GM10248 (cell line): ENCODE measurements around the gene SSTR4.

Experiments
- CTCF ChIA-PET: fragments of 300-600 bp; sonication (Branson Sonifier 250); formaldehyde crosslinking; extraction: SDS; loops from one replicate; lab custom pipeline; 2021; ENCODE audit warnings: antibody characterized with exemption; lab: Yijun Ruan, JAX
- POLR2A ChIA-PET: fragments of 350-650 bp; sonication (Branson Sonifier 250); formaldehyde crosslinking; extraction: SDS; loops from one replicate; lab custom pipeline; 2020; ENCODE audit warnings: antibody characterized with exemption; lab: Yijun Ruan, JAX
- DNase-seq: peaks from one replicate; pipeline ENCODE4 v3.0.0; 2012; ENCODE audit errors: extremely low spot score
- CTCF ChIP-seq: IDR thresholded peaks from 2 replicates; pipeline ENCODE4 v1.5.1; 2012; ENCODE audit warnings: mild to moderate bottlenecking, low read depth; ENCODE audit errors: extremely low read depth, missing control alignments, control extremely low read depth

The SSTR4 gene

GRCh38 chr20:23086931-23087411 lies 51.9 kb downstream of the SSTR4 start:
- TF ChIP-seq CTCF = no peak
- CTCF ChIA-PET = interaction anchor here (1.4 to 2.4 kb wide), 3 partner anchors 9 to 148 kb away, joined by 3 to 6 read pairs (median 6); no protein-coding TSS in a partner anchor
- no peak for DNase-seq
- POLR2A ChIA-PET = no interaction called here

GRCh38 chr20:23087587-23088251 lies 52.6 kb downstream of the SSTR4 start:
- DNase-seq = peak; percentile 32
- CTCF ChIA-PET = no interaction called here
- POLR2A ChIA-PET = no interaction called here
- TF ChIP-seq CTCF = no peak
